T-cell (primary cell): ENCODE data around the gene SPG7. TPM values are rescaled to one million over a fixed set of nuclear protein-coding genes. Genes with fewer than 3 reads are reported as not detected.

ENCODE experiments used
- ATAC-seq, 4 experiments: fragments of 200-7000 bp in 3 of 4; fragments of 150-1000 bp in 1 of 4; cut with Tn5 transposase; replicated peaks in 1 of 4; 1 replicate in 3 of 4; 2 replicates in 1 of 4; pipeline ENCODE4 v1.10.0; 2021; ENCODE audit warnings: moderate library complexity in 3 of 4, mild to moderate bottlenecking in 2 of 4, moderate number of reproducible peaks in 1 of 4
- CTCF ChIA-PET, 2 donors: fragments of 300-600 bp; sonication (Branson Sonifier 250); formaldehyde crosslinking; loops; one replicate each; lab custom pipeline; 2022; ENCODE audit warnings: antibody characterized with exemption in 2 of 2; lab: Charles Lee
- POLR2A ChIA-PET, 2 donors: fragments of 300-600 bp; sonication (Branson Sonifier 250); formaldehyde crosslinking; loops; one replicate each; lab custom pipeline; 2022; ENCODE audit warnings: antibody characterized with exemption in 2 of 2; lab: Charles Lee
- DNase-seq, 35 experiments: peaks; one replicate each; pipeline versions ENCODE4 v3.0.0 to v3.0.0-alpha.2; 2013 to 2023
- H3K27ac ChIP-seq: one replicate; pipeline ENCODE4 v1.5.1; 2013; ENCODE audit warnings: low read length
- H3K27me3 ChIP-seq, 2 experiments: replicated peaks in 1 of 2; 1 replicate in 1 of 2; 2 replicates in 1 of 2; pipeline versions ENCODE4 v1.6.1 to v1.7.0; 2013; ENCODE audit warnings: low read length in 1 of 2, mixed read lengths in 1 of 2; ENCODE audit not compliant: control insufficient read depth in 2 of 2, insufficient read depth in 2 of 2; ENCODE audit errors: extremely low read depth in 1 of 2
- H3K36me3 ChIP-seq, 2 donors: 1 replicate in 1 of 2; 2 replicates in 1 of 2; pipeline versions ENCODE4 v1.6.1 to v1.7.0; 2013; ENCODE audit warnings: low read length in 1 of 2; ENCODE audit not compliant: control insufficient read depth in 2 of 2, insufficient read depth in 1 of 2; ENCODE audit errors: extremely low read depth in 1 of 2
- H3K4me1 ChIP-seq, 2 experiments: 1 replicate in 1 of 2; 2 replicates in 1 of 2; pipeline versions ENCODE4 v1.6.1 to v1.7.0; 2013; ENCODE audit warnings: low read length in 2 of 2, mixed read lengths in 1 of 2; ENCODE audit not compliant: insufficient read depth in 2 of 2, control insufficient read depth in 1 of 2; ENCODE audit errors: extremely low read depth in 1 of 2
- H3K4me3 ChIP-seq, 2 donors: 1 replicate in 1 of 2; 2 replicates in 1 of 2; pipeline versions ENCODE4 v1.5.1 to v1.7.0; 2013; ENCODE audit warnings: mild to moderate bottlenecking in 2 of 2, low read length in 1 of 2, moderate library complexity in 1 of 2; ENCODE audit not compliant: control insufficient read depth in 1 of 2; ENCODE audit errors: extremely low read depth in 1 of 2
- H3K9me3 ChIP-seq: 2 replicates; pipeline ENCODE4 v1.7.0; 2013
- H3K27ac Mint-ChIP-seq, 2 donors: one replicate each; pipeline ENCODE4 v1.8.0; 2020 to 2021; ENCODE audit warnings: mild to moderate bottlenecking in 2 of 2, mixed read lengths in 2 of 2
- H3K27me3 Mint-ChIP-seq, 2 donors: one replicate each; pipeline ENCODE4 v1.8.0; 2021 to 2022; ENCODE audit warnings: mixed read lengths in 2 of 2
- H3K36me3 Mint-ChIP-seq: one replicate; pipeline ENCODE4 v1.8.0; 2021; ENCODE audit warnings: mixed read lengths
- H3K4me1 Mint-ChIP-seq, 3 donors: one replicate each; pipeline ENCODE4 v1.8.0; 2020 to 2022; ENCODE audit warnings: mixed read lengths in 3 of 3, mild to moderate bottlenecking in 1 of 3
- H3K4me3 Mint-ChIP-seq, 3 donors: one replicate each; pipeline ENCODE4 v1.8.0; 2020 to 2022; ENCODE audit warnings: mild to moderate bottlenecking in 3 of 3, mixed read lengths in 3 of 3, moderate library complexity in 3 of 3
- H3K9me3 Mint-ChIP-seq, 3 donors: one replicate each; pipeline ENCODE4 v1.8.0; 2020 to 2022; ENCODE audit warnings: mixed read lengths in 3 of 3
- WGBS: methylation state at CpG from one replicate; pipeline ENCODE4 v1.1.5; 2013; ENCODE audit warnings: missing lambda C conversion rate; ENCODE audit not compliant: insufficient coverage; 5-methylcytosine and 5-hydroxymethylcytosine counted together
- total RNA-seq, 35 experiments: library from RNA in 6 of 35; stranded (reverse) in 6 of 35; fragments of 120-200 nt in 1 of 35; gene quantifications; one replicate each; pipeline versions ENCODE4 v1.2.1 to v1.2.4 and lab custom pipeline; 2013 to 2026

Gene SPG7
- total RNA-seq, 5 donors from 2014 or later (not counting 1 experiment from before 2014, with no cell fraction given) = 161 to 203 (median 184) TPM

DNA sequence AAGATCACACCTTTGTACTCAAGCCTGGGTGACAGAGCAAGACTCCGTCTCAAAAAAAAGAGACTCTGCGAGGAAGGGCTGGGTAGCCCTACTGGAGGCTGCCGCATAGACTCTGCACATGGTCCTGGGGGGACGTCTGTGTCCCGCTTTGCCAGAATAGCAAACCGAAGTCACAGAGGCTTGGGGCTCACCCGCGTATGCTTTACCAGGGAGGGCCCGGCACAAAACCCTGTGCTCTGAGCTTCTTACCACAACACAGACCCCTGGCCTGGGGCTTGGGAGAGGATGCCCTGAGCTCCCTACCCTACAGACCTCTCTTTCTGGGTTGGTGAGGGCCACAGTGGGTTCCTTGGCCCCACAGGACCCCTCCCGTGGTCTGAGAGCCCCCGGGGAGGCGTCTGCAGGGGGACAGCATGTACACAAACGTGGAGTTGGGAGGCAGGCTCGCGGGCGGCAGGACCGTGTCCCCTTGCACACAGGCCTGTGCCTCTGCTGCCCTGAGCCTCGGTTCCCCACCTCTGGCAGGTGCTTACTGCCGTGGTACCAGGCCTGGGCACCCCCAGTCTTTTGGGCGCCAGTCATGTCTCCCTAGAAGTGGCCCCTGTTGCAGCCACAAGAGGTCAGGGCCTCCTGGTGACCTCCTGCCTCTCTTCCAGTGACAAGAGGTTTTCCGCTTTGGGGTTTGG lies 81.2 kb downstream of the SPG7 start:
- no peak overlapping the region for H3K27ac Mint-ChIP-seq
- Histone ChIP-seq H3K4me1 (peaks cover 8 to 22% of the 10 kb centered on the region in 2 experiments), H3K27me3 (peaks cover 0 to 4% of the 10 kb centered on the region in 2 experiments), H3K36me3 (no peaks in the 10 kb centered on the region), H3K27ac (no peak overlapping the region), H3K4me3 (no peak overlapping the region), H3K9me3 (no peaks in the 10 kb centered on the region)
- H3K4me3 Mint-ChIP-seq = no peak overlapping the region
- no peaks in the 10 kb centered on the region for H3K36me3 Mint-ChIP-seq
- no peak for ATAC-seq
- H3K4me1 Mint-ChIP-seq = peaks cover 13 to 14% (median 14%) of the 10 kb centered on the region in 3 donors
- CTCF ChIA-PET = no interaction called here
- 87% methylated on average over 16 of the region's 21 CpGs for WGBS
- POLR2A ChIA-PET = no interaction called here
- H3K27me3 Mint-ChIP-seq = no peaks in the 10 kb centered on the region
- no peaks in the 10 kb centered on the region for H3K9me3 Mint-ChIP-seq
- no peak for DNase-seq

DNA sequence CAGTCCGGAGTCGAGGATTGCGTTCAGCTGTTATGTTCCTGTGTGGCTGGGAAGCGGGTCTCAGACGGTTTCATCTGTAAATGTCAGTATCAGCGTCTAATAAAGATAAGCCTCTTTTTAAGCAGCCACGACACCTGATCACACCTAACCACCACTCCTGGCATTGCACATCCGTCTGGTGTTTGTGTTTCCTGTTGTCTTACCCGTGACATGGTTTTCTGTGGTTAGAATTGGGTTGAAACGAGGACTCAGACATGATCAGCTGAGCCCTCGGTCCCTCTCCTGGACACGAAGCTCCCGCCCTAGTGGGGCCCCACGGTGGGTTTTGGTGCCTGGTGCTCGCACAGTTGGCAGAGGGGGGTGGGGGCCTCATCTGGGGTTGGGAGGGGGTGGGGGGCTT lies 85.6 kb downstream of the SPG7 start:
- H3K36me3 Mint-ChIP-seq = no peaks in the 10 kb centered on the region
- peak overlapping the region; percentile 18 to 60 (median 58) for H3K4me3 Mint-ChIP-seq
- Histone ChIP-seq H3K27me3 (no peaks in the 10 kb centered on the region), H3K4me1 (peaks cover 8 to 28% of the 10 kb centered on the region in 2 experiments), H3K27ac (peak overlapping the region; percentile 55), H3K4me3 (no peak overlapping the region), H3K9me3 (no peaks in the 10 kb centered on the region), H3K36me3 (no peaks in the 10 kb centered on the region)
- CTCF ChIA-PET = interaction anchor here in 1 of 2 donors (0.6 kb wide), 1 partner anchor 49 kb away, joined by 4 read pairs; no protein-coding TSS in a partner anchor
- peak in 34 of 35 experiments; percentile 20 to 84 (median 50) for DNase-seq
- POLR2A ChIA-PET = no interaction called here
- ATAC-seq = peak; percentile 77 to 95 (median 94)
- no peaks in the 10 kb centered on the region for H3K27me3 Mint-ChIP-seq
- peak overlapping the region; percentile 45 to 83 for H3K27ac Mint-ChIP-seq
- 20% methylated on average over 1 of the region's 15 CpGs for WGBS
- no peaks in the 10 kb centered on the region for H3K9me3 Mint-ChIP-seq
- peaks cover 13 to 17% (median 14%) of the 10 kb centered on the region in 3 donors for H3K4me1 Mint-ChIP-seq

- Mint-ChIP-seq H3K27ac (no peak overlapping the region), H3K4me3 (no peak overlapping the region)
- POLR2A ChIA-PET = no interaction called here
Observed at GRCh38 chr16:89595330-89596060, 87.3 kb downstream of the SPG7 start.

GRCh38 chr16:89596061-89596689 lies 88.0 kb downstream of the SPG7 start:
- Mint-ChIP-seq H3K27me3 (no peaks in the 10 kb centered on the region), H3K4me3 (no peak overlapping the region), H3K36me3 (no peaks in the 10 kb centered on the region), H3K4me1 (peaks cover 13 to 27% (median 18%) of the 10 kb centered on the region in 3 donors), H3K27ac (no peak overlapping the region), H3K9me3 (no peaks in the 10 kb centered on the region)
- POLR2A ChIA-PET = no interaction called here
- WGBS = 96% methylated on average over 20 of the region's 25 CpGs
- CTCF ChIA-PET = no interaction called here
- no peak overlapping the region for H3K4me3 ChIP-seq
- H3K27me3 ChIP-seq = no peaks in the 10 kb centered on the region
- no peaks in the 10 kb centered on the region for H3K9me3 ChIP-seq
- ATAC-seq = no peak
- peaks cover 8 to 34% of the 10 kb centered on the region in 2 experiments for H3K4me1 ChIP-seq
- no peak overlapping the region for H3K27ac ChIP-seq
- no peak for DNase-seq
- no peaks in the 10 kb centered on the region for H3K36me3 ChIP-seq

More at GRCh38 chr16:89595330-89596060, 87.3 kb downstream of the SPG7 start:
- H3K27me3 ChIP-seq = no peaks in the 10 kb centered on the region
- H3K36me3 ChIP-seq = no peaks in the 10 kb centered on the region
- H3K9me3 Mint-ChIP-seq = no peaks in the 10 kb centered on the region
- DNase-seq = no peak
- no peak overlapping the region for H3K4me3 ChIP-seq
- ATAC-seq = no peak
- CTCF ChIA-PET = no interaction called here
- peaks cover 13 to 27% (median 18%) of the 10 kb centered on the region in 3 donors for H3K4me1 Mint-ChIP-seq
- WGBS = 96% methylated on average over 47 of the region's 47 CpGs
- H3K36me3 Mint-ChIP-seq = no peaks in the 10 kb centered on the region
- H3K27me3 Mint-ChIP-seq = no peaks in the 10 kb centered on the region
- no peak overlapping the region for H3K27ac ChIP-seq
- H3K9me3 ChIP-seq = no peaks in the 10 kb centered on the region
- peaks cover 8 to 34% of the 10 kb centered on the region in 2 experiments for H3K4me1 ChIP-seq

DNA sequence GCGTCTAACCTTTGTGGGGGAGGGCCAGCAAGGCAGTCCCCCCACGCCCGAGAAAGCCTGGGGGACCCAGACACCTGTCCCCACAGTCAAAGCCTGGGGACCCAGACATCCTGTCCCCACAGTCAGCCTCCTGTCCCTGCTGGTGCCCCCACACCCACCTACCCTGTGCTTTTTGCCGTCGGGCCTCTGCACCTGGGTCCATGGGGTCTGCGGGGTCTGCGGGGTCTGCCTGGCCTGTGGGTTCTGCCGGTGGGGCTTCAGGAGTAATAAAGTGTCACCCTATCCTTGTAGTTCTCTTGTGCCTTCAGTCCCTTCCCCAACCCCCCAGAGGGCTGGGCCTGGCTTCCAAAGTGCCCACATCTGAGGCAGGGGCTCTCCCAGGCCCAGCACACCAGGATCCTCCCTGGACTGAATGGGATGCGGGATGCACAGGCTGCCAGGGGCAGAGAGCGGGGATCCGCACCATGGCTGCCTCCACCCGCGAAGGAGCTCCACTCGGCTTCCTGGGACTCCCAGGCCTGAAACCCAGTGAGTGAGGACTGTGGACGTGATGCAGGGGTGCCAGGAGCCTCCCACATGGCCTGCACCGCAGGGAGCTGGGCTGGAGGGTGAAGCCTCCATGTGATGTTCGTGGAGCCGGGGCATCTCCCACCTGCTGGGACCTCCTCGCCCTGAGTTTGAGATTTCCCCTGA lies 88.9 kb downstream of the SPG7 start:
- no peak overlapping the region for H3K27ac ChIP-seq
- no peaks in the 10 kb centered on the region for H3K36me3 ChIP-seq
- peaks cover 8 to 39% of the 10 kb centered on the region in 2 experiments for H3K4me1 ChIP-seq
- Mint-ChIP-seq H3K36me3 (no peaks in the 10 kb centered on the region), H3K4me3 (no peak overlapping the region), H3K27ac (no peak overlapping the region), H3K27me3 (no peaks in the 10 kb centered on the region), H3K9me3 (no peaks in the 10 kb centered on the region), H3K4me1 (peaks cover 16 to 28% (median 21%) of the 10 kb centered on the region in 3 donors)
- ChIA-PET POLR2A (no interaction called here), CTCF (no interaction called here)
- no peaks in the 10 kb centered on the region for H3K9me3 ChIP-seq
- H3K4me3 ChIP-seq = no peak overlapping the region
- DNase-seq (no peak), ATAC-seq (no peak)
- WGBS = 93% methylated on average over 13 of the region's 19 CpGs
- no peaks in the 10 kb centered on the region for H3K27me3 ChIP-seq

DNA sequence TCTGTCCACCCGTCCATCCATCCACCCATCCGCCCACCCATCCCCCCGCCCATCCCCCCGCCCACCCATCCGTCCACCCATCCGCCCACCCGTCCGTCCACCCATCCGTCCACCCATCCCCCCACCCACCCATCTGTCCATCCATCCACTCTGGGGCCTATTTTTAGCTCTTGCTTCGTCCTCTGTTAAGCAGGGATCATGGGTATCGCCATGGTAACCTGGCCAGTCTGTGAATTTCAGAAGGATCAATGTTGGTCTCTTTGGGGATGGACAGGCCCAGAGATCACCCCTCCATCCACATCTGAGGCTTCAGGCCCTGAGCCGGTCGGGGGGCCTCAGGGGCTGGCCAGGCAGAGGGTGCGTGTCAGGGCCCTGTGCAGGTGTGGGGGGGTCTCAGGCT lies 90.0 kb downstream of the SPG7 start:
- Histone ChIP-seq H3K27me3 (peaks cover 0 to 2% of the 10 kb centered on the region in 2 experiments), H3K36me3 (no peaks in the 10 kb centered on the region), H3K4me1 (peaks cover 8 to 40% of the 10 kb centered on the region in 2 experiments), H3K9me3 (no peaks in the 10 kb centered on the region), H3K27ac (no peak overlapping the region), H3K4me3 (no peak overlapping the region)
- no peaks in the 10 kb centered on the region for H3K36me3 Mint-ChIP-seq
- no peak overlapping the region for H3K27ac Mint-ChIP-seq
- no peaks in the 10 kb centered on the region for H3K27me3 Mint-ChIP-seq
- ChIA-PET POLR2A (no interaction called here), CTCF (no interaction called here)
- no CpG with 5 or more reads among the region's 14 CpGs for WGBS
- no peak overlapping the region for H3K4me3 Mint-ChIP-seq
- H3K4me1 Mint-ChIP-seq = peaks cover 24 to 37% (median 29%) of the 10 kb centered on the region in 3 donors
- no peak for ATAC-seq
- DNase-seq = no peak
- no peaks in the 10 kb centered on the region for H3K9me3 Mint-ChIP-seq
